HG03175 (cell line): ENCODE data around the gene ZNF526.

ENCODE experiments used
- ATAC-seq: cut with Tn5 transposase; IDR thresholded peaks from one replicate; pipeline ENCODE4 v1.9.1; 2021; ENCODE audit warnings: mild to moderate bottlenecking, moderate library complexity; ENCODE audit not compliant: unreplicated experiment

ZNF526 gene

GRCh38 chr19:42219812-42220750 lies at the start of gene ZNF526:
Gene ZNF526, plus strand, starts transcription at chr19:42220312. Its CDS starts 4,092 bp downstream, at chr19:42224404.
- ATAC-seq: peak; percentile 79

GRCh38 chr19:42170715-42171114 lies 49.4 kb upstream of the ZNF526 start:
- no peak for ATAC-seq

GRCh38 chr19:42172261-42172660 lies 47.9 kb upstream of the ZNF526 start:
- ATAC-seq: no peak

- no peak for ATAC-seq
Measured at GRCh38 chr19:42173695-42174094, 46.4 kb upstream of the ZNF526 start.

- no peak for ATAC-seq
Measured at GRCh38 chr19:42174188-42174587, 45.9 kb upstream of the ZNF526 start.

- no peak for ATAC-seq
Measured at GRCh38 chr19:42174958-42175734, 45.0 kb upstream of the ZNF526 start.

- ATAC-seq: no peak
Measured at GRCh38 chr19:42175952-42176648, 44.0 kb upstream of the ZNF526 start.

GRCh38 chr19:42176649-42176989 lies 43.5 kb upstream of the ZNF526 start:
- ATAC-seq: no peak

- no peak for ATAC-seq
Measured at GRCh38 chr19:42176990-42177685, 43.0 kb upstream of the ZNF526 start.

- ATAC-seq: no peak
Measured at GRCh38 chr19:42177686-42178019, 42.5 kb upstream of the ZNF526 start.

- ATAC-seq: no peak
Measured at GRCh38 chr19:42178791-42179674, 41.1 kb upstream of the ZNF526 start.

GRCh38 chr19:42184401-42184861 lies 35.7 kb upstream of the ZNF526 start:
- ATAC-seq: no peak

- ATAC-seq: no peak
Measured at GRCh38 chr19:42185277-42185676, 34.8 kb upstream of the ZNF526 start.

- ATAC-seq: no peak
Measured at GRCh38 chr19:42188665-42189064, 31.4 kb upstream of the ZNF526 start.

- ATAC-seq: no peak
Measured at GRCh38 chr19:42189133-42189532, 31.0 kb upstream of the ZNF526 start.

GRCh38 chr19:42191330-42191729 lies 28.8 kb upstream of the ZNF526 start:
- ATAC-seq: no peak

- ATAC-seq: no peak
Measured at GRCh38 chr19:42191855-42192254, 28.3 kb upstream of the ZNF526 start.

- no peak for ATAC-seq
Measured at GRCh38 chr19:42193294-42193693, 26.8 kb upstream of the ZNF526 start.

- no peak for ATAC-seq
Measured at GRCh38 chr19:42193706-42194105, 26.4 kb upstream of the ZNF526 start.
